BJ (cell line): ENCODE results near the gene DUSP18. TPM values are rescaled to one million over a fixed set of nuclear protein-coding genes. Genes with fewer than 3 reads are reported as not detected.
"Not testable (repeated sequence)": the region's sequence is repeated elsewhere in the genome, so short reads cannot be mapped to it uniquely, and the experiment has no call there.

Experiments used
- CTCF ChIA-PET: fragments of 350-600 bp; formaldehyde crosslinking; extraction: SDS; loops from one replicate; lab custom pipeline; 2021; ENCODE audit warnings: antibody characterized with exemption, inconsistent platforms; lab: Yijun Ruan, JAX
- POLR2A ChIA-PET: fragments of 300-600 bp; sonication (Branson Sonifier 250); formaldehyde crosslinking; extraction: SDS; loops from one replicate; lab custom pipeline; 2021; ENCODE audit warnings: antibody characterized with exemption; lab: Charles Lee
- DNase-seq: peaks from one replicate; pipeline ENCODE4 v3.0.0-alpha.2; 2011; ENCODE audit warnings: low read depth
- H3K27me3 ChIP-seq: 2 replicates; pipeline ENCODE4 v1.6.0; 2011; ENCODE audit warnings: low read length; ENCODE audit not compliant: control insufficient read depth, insufficient read depth
- H3K36me3 ChIP-seq: 2 replicates; pipeline ENCODE4 v1.5.1; 2011; ENCODE audit warnings: low read length; ENCODE audit not compliant: control insufficient read depth, insufficient read depth
- H3K4me3 ChIP-seq: 2 replicates; pipeline ENCODE4 v1.5.1; 2011; ENCODE audit warnings: low read depth, mild to moderate bottlenecking, control low read depth, low read length
- CTCF ChIP-seq: IDR thresholded peaks from 2 replicates; pipeline ENCODE4 v1.5.1; 2011; ENCODE audit warnings: low read depth, mild to moderate bottlenecking, control low read depth, inconsistent platforms, low read length, moderate library complexity; ENCODE audit not compliant: insufficient read depth
- polyA plus RNA-seq: library from polyadenylated mRNA; depleted of rRNA; stranded (reverse); fragments of >200 nt; gene quantifications from 2 replicates; pipeline ENCODE4 v1.2.3, GENCODE V29; 2011

Gene DUSP18
- polyA plus RNA-seq, 1 experiment = 18.6 TPM

GRCh38 chr22:30626413-30626812 is 41.3 kb downstream of the DUSP18 start:
- DNase-seq = no peak
- Histone ChIP-seq H3K36me3 (no peaks in the 10 kb centered on the region), H3K4me3 (no peak overlapping the region), H3K27me3 (no peaks in the 10 kb centered on the region)
- TF ChIP-seq CTCF = no peak
- CTCF ChIA-PET = interaction anchor here (0.6 to 1.6 kb wide), 5 partner anchors 9 to 129 kb away, joined by 3 to 9 read pairs (median 4); partner anchors contain the start of gene SLC35E4
- POLR2A ChIA-PET = no interaction called here

GRCh38 chr22:30619909-30620308 is 47.8 kb downstream of the DUSP18 start:
- H3K27me3 ChIP-seq, H3K36me3 ChIP-seq, DNase-seq, H3K4me3 ChIP-seq: not testable (repeated sequence)
- ChIA-PET CTCF (interaction anchor here (1.2 to 2.1 kb wide), 3 partner anchors 14 to 135 kb away, joined by 4 to 13 read pairs (median 5); partner anchors contain the start of gene SLC35E4), POLR2A (interaction anchor here (0.6 kb wide), 1 partner anchor 21 kb away, joined by 3 read pairs; no protein-coding TSS in a partner anchor)

- POLR2A ChIA-PET = no interaction called here
- no peaks in the 10 kb centered on the region for H3K36me3 ChIP-seq
- no peak for TF ChIP-seq CTCF
- H3K4me3 ChIP-seq = no peak overlapping the region
- CTCF ChIA-PET = interaction anchor here (1.0 to 2.1 kb wide), 2 partner anchors 16 to 137 kb away, joined by 4 to 5 read pairs; no protein-coding TSS in a partner anchor
- no peaks in the 10 kb centered on the region; the same call in 1 of the 2 replicates for H3K27me3 ChIP-seq
- no peak for DNase-seq
Observed at GRCh38 chr22:30617819-30618218, 49.9 kb downstream of the DUSP18 start.

GRCh38 chr22:30615543-30615954 is 52.1 kb downstream of the DUSP18 start:
- no peak for TF ChIP-seq CTCF
- no peak overlapping the region for H3K4me3 ChIP-seq
- no peaks in the 10 kb centered on the region for H3K36me3 ChIP-seq
- ChIA-PET CTCF (interaction anchor here (1.0 to 2.7 kb wide), 2 partner anchors 19 to 140 kb away, joined by 3 to 9 read pairs; no protein-coding TSS in a partner anchor), POLR2A (no interaction called here)
- no peaks in the 10 kb centered on the region; the same call in 1 of the 2 replicates for H3K27me3 ChIP-seq
- DNase-seq = no peak

GRCh38 chr22:30614879-30615278 is 52.8 kb downstream of the DUSP18 start:
- Histone ChIP-seq H3K36me3 (no peaks in the 10 kb centered on the region), H3K27me3 (no peaks in the 10 kb centered on the region; the same call in 1 of the 2 replicates), H3K4me3 (no peak overlapping the region)
- ChIA-PET POLR2A (no interaction called here), CTCF (interaction anchor here (0.7 to 2.7 kb wide), 4 partner anchors 10 to 276 kb away, joined by 3 to 9 read pairs (median 3); no protein-coding TSS in a partner anchor)
- no peak for DNase-seq
- no peak for TF ChIP-seq CTCF

- H3K27me3 ChIP-seq = no peaks in the 10 kb centered on the region; the same call in 1 of the 2 replicates
- no peak for TF ChIP-seq CTCF
- no peak overlapping the region for H3K4me3 ChIP-seq
- no peak for DNase-seq
- POLR2A ChIA-PET = no interaction called here
- no peaks in the 10 kb centered on the region for H3K36me3 ChIP-seq
- CTCF ChIA-PET = interaction anchor here (1.0 to 2.7 kb wide), 3 partner anchors 10 to 141 kb away, joined by 3 to 9 read pairs (median 3); no protein-coding TSS in a partner anchor
Observed at GRCh38 chr22:30614268-30614667, 53.4 kb downstream of the DUSP18 start.
